ENCODE measurements around the gene SIK1.
"Not testable (repeated sequence)": the region's sequence is repeated elsewhere in the genome, so short reads cannot be mapped to it uniquely, and the experiment has no call there.

SIK1 gene

DNA sequence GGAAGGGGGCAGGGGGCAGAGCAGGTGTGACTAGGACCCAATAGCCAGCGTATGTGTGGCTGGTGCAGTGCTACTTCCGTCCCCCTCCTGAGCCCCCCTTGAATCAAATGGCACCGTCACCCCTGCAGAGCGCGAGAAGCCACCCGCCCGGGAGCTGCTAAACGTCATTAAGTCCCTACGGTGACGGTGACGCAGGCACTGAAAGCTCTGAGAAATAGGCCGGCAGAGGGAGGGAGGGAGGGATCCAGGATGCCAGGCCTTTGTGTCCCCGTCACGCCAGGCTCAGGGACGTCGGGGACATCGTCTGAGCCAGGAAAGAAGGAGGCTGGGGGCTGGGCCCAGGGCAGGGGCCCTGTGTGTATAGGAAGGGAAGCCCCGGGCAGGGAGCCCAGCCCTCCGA, 43.6 kb downstream of the SIK1 start:
- not testable (repeated sequence) for DNase-seq

GRCh38 chr21:43382902-43383301, 44.0 kb downstream of the SIK1 start:
- not testable (repeated sequence) for DNase-seq

DNA sequence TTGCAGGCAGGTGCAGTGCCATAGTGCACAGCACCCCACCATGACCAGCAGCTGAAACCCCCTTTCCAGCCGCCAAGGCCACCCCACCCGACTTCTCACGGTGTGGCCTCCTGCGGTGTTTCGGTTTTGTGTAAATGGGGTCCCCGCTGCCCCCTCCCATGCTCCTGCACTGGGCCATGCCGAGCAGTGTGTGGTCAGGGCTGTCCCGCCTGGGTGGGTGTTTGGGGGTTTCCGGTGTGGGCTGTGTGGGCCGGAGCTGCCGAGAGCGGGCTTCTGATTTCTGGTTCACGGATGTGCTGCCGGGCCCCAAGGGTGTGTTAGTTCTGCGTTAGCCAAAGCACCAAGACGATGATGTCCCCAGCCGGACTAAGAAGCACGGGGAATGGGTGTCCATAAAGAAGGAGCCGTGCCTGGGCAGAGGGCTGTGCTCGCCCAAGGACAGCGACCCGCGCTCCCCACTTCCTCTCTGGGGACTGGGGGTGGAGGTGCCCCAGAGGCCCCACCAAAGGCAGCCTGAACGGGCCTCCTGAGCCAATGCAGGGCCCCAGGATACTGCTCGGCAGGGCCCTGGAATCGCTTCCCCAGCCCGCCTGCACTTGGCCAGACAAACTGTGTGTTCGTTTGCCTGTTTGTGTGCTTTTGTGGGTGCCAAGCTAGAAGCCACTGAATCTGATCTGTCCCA, 45.9 kb downstream of the SIK1 start:
- not testable (repeated sequence) for DNase-seq

GRCh38 chr21:43380337-43380736, 46.6 kb downstream of the SIK1 start:
- DNase-seq = not testable (repeated sequence)

DNA sequence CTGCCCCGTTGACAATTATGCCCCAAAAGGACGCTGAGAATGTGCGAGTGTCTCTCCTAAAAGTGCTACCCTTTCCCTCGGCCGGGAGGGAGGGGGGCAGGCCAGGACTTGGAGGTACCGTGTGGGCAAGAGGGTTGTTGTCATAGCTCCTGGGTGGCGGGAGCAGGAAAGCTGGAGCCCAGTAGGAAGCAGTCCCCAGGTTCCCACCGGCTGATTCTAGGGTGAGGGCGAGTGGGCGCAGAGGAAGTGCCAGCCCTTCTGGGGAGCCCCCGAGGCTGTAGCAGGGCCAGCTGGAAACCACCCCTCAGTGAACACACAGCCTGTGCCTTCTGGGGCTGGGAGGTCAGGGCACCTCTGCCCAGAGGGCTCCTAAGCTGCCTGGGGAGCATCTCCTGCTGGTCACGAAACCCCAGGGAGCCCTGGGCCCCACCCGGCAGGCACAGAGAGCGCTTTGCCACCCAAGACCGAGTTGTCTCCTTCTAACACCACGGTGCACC, 47.3 kb downstream of the SIK1 start:
- DNase-seq = not testable (repeated sequence)

DNA sequence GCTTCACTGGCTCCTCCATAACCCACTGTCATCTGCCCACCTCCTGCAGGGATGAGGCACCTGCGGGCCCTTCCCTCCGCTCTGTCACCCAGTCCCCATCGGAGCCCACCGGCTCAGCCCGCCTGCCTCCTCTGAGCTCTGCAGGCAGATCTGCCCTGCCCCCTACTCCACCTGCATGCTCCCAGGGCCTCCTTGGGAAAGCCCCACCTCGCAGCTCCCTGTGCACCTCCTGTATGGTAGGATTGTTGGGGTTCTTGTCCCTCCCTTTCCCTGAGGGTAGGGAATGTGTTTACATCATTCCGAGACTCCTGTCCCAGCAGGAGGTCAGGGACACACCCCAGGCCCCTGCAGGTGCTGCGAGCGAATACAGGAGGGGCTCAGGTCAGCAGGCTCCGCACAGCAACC, 50.5 kb downstream of the SIK1 start:
- DNase-seq = no peak

- DNase-seq = no peak
These were observed 51.0 kb downstream of the SIK1 start for GRCh38 chr21:43375837-43376477.

DNA sequence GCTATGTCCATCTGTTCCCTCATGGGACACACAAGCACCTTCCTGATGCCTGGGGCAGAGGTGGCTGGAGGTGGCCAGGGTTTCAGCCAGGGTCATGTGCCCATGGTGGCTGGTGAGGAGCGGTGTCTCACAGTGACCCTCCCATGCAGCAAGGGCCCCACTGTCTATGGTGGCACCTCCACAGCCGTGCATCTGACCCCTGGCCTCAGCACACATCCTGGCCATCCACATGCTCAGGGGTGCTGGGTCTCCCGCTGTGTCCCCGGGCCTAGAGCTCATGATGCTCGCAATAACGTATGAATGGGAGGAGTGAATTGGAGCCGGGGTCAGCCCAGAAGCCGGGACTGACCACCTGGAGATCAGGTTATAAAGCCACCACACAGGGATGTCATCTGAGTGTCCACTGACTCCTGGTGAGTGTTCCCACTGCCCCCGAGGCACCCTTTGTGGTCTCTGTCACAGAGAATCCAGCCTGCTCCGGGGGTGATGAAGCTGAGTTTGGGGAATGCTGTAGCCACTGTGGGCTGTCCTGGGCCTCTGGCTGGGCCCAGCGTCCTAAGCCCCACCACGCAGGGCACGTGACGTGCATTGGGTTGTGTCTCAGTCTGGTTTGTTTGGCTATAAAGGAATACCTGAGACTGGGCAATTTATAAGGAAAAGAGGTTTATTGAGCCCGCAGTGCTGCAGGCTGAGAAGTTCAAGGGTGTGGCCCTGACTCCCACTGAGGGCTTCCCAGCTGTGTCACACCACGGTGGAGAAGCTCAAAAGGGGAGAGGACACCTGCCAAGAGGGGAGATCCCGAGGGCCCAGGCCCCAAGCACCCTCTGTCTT, 51.7 kb downstream of the SIK1 start:
- DNase-seq = no peak

- no peak for DNase-seq
These were observed 52.6 kb downstream of the SIK1 start for GRCh38 chr21:43374228-43374885.

DNA sequence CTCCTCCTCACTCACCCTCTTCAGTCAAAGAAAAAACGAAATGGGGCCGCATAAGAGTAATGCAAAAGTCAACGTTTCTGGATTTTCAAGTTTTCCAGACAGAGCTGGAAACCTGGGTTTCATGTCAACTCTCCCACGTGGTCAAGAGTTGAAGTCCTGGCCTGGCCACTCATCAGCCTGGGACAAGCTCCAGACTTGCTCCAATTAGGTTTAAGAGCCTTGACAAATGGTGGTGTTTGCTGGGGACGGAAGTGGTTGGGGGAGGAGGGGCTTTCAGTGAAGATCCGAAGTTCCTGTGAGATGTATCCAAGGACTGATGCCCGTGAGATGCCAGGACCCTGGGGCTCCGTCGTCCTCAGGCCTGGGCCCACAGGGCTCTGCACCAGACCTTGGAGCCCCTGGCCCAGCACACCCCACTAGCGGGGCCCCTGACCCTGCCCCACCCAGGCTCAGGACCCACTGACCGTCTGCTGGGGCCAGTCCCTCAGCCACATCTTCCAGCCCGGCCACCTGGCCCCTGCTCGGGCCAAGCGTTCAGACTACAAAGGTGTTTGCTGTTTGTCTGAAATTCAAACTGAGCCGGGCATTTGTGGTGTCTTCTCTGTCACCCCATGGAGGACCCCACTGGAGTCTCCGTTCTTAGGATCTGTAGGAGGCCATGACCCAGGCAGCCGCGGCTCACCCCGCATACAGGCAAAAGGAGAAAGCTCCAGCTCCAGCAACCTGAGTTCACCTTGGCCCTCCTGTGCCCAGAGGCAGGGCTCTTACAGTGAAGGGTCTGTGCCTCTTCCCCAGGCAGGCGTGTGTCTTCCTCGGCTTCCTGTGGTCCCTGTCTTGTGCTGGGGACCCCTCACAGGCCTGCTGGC, 53.3 kb downstream of the SIK1 start:
- no peak for DNase-seq

- no peak for DNase-seq
These were observed 54.1 kb downstream of the SIK1 start for GRCh38 chr21:43372663-43373361.

- DNase-seq = no peak
These were observed 55.1 kb downstream of the SIK1 start for GRCh38 chr21:43371786-43372185.

- no peak for DNase-seq
These were observed 55.9 kb downstream of the SIK1 start for GRCh38 chr21:43370888-43371570.

DNA sequence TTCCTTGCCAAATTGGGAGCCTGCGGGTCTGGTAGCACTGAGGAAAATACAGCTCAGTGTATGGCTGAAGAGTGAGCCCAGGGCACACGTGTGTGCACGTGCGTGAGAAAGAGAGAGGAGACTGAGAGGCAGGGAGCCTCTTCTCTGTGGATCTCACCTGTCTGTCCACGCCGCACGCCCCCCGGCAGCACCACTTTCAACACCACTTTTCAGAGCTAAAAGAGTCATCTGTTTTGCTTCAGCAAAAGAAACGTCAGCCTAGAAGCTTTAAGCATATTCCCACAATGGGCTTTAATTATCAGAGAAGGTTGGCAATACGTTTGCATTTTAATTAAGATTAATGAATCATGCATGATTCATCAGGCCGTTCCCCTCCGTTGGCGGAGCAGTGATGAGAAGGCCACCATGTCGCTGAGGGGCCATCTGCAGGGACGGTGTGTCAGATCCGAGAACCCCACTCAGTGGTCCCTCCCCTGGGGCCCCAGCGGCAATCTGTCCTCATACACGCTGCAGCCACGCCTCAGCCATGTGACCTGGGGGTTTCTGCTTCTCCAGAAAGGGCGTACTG, 56.8 kb downstream of the SIK1 start:
- DNase-seq = no peak

DNA sequence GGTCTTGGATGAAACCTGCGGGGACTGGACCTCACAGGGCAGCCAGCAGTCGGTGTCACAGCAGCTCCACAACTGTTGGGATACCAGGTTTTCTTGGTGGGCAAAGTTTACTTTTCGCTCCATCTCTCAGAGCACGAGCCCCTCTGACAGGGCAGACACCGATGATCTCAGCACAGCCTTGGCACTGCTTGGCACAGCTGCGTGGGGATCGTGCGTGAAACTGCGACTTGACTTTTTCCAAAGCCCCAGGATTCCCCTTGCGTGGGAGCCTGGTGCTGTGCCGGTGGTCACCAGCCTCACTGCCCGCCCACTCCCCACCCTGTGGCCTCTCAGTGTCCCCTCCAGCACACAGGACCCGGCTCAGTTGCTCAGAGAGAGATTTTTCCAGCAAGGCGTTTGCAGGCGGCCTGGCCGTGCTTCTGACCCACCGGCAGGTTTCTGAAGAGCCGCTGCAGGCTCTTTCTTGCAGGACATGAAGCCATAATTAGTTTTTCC, 57.3 kb downstream of the SIK1 start:
- no peak for DNase-seq

DNA sequence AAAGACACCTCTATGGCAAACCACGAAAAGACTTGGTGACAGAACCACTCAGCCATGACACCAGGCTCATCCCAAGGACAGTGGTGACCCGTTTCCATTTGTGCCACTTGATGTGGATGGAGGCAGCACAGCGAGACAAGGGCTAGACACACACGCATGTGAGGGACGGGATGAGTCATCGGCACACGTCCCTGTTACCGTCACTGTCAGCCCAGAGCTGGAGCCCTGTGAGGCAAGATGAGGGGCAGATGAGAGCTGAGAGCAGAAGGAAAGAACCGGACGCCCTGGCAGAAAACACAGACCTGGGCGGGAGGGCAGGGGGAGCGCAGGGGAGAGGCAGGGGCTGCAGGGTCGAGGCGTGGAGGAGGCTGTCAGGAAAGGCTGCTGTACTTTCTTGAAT, 57.8 kb downstream of the SIK1 start:
- no peak for DNase-seq

- DNase-seq = no peak
These were observed 58.2 kb downstream of the SIK1 start for GRCh38 chr21:43368685-43369084.

GRCh38 chr21:43367859-43368258, 59.1 kb downstream of the SIK1 start:
- DNase-seq = no peak

DNA sequence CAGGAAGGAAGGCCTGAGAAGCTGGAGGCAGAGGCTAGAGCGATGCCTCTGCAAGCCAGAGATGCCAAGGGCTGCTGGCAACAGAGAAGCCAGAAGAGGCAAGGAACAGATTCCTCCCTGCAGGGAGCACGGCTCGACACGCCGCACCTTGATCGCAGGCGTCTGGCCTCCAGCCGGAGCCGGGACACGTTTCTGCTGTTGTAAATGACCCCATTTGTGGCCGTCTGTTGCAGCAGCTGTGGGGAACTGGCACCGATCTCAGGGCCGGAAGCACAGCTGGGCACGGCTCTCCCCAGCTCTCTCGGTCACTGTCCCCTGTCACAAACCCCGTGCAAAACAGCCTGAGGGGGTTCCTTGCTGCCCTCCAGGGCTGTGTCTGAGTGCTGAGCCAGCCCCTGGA, 59.6 kb downstream of the SIK1 start:
- DNase-seq = no peak

DNA sequence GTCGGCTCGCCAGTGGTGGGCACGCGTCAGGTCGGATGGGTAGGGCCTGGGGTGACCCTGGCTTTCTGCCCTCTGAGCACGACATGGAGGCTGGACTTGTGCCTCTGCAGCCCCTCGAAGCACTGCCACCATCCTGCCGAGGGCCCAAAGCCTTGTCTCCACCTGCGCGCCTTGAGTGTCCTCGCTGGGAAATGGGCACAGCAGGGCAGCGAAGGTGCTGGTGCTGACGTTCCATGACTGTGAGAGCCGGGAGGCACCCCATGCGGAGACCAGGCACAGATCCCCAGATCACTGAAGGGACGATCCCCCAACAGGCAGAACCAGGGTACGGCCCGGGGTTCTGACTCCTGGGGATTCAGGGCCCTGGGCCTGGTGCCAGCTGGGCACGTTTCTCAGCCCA, 60.3 kb downstream of the SIK1 start:
- DNase-seq = no peak
